ENCODE data around the gene SLC44A2. TPM values are rescaled to one million over a fixed set of nuclear protein-coding genes. Genes with fewer than 3 reads are reported as not detected.

SLC44A2 gene
- total and polyA plus RNA-seq, 2 donors from 2014 or later, result 150 to 345 TPM

DNA sequence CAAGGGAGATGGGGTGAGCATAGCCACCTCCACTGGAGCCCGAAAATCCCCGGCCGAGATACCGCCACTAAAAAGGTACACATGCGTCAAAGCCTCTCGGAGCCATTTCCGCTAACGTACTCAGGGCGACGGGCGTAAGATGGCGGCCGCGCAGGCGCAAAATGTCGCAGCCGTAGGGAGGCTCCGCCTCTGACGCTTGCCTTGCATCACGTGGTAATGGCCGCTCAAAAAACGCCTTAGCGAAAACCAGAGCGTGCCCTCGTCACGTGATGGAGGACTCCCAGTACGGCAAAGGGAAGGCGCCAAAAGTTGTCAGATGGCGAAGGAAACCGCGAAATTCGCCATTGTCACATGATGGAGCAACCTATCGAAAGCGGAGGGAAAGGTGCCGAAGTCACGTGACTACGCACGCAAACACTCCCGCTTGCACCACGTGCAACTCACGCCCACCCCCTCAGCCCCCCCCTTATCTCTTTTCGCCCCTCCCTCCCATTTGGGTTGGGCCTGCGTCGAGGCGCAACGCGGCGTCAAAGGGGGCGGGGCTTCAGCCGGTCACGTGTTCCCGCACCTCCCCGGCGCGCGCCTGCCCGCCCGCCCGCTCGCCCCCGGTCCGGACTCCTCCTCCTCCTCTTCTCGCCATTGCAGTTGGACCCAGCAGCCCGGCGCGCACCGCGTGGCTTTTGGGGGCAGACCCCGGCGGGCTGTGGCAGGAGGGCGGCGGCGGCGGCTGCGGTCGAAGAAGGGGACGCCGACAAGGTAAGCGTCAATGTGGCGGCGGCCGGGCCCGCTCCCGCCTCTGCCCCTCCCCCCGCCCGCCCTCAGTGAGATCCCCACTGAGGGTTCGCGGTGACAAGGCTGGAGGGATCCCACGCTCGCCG lies 28.6 kb downstream of the SLC44A2 start, which contains the start of gene ILF3:
ILF3 (plus strand) TSS at position 615 of the 878 bp plus-strand sequence. CDS start 16,260 bp downstream, outside the sequence.
- Histone ChIP-seq H3K36me3 (ENCODE audit: control insufficient read depth in 2 of 3, insufficient read depth in 3 of 3, low read length in 3 of 3) (no peaks in the 10 kb centered on the region), H3K27ac (ENCODE audit: low read depth in 2 of 2, low read length in 2 of 2) (peak within 1 kb of the TSS; percentile 96 to 99), H3K9me3 (ENCODE audit: control insufficient read depth in 2 of 3, insufficient read depth in 1 of 3, low read length in 3 of 3) (no peaks in the 10 kb centered on the region), H3K4me3 (ENCODE audit: low read length in 3 of 3) (peak within 1 kb of the TSS; percentile 98), H3K27me3 (ENCODE audit: control insufficient read depth, insufficient read depth, low read length) (no peaks in the 10 kb centered on the region), H3K9ac (ENCODE audit: low read length in 3 of 3) (peak within 1 kb of the TSS; percentile 96 to 100 (median 100)), H3K4me1 (ENCODE audit: control insufficient read depth in 2 of 3, insufficient read depth in 2 of 3, low read depth in 1 of 3, low read length in 3 of 3) (peaks cover 5 to 19% (median 9%) of the 10 kb centered on the region in 3 donors)
- intact Hi-C loops (cut with DNase I), result no loop called here
- peak; percentile 100 for DNase-seq
- peak; percentile 80 for FAIRE-seq
- TF ChIP-seq, protein P1, sequence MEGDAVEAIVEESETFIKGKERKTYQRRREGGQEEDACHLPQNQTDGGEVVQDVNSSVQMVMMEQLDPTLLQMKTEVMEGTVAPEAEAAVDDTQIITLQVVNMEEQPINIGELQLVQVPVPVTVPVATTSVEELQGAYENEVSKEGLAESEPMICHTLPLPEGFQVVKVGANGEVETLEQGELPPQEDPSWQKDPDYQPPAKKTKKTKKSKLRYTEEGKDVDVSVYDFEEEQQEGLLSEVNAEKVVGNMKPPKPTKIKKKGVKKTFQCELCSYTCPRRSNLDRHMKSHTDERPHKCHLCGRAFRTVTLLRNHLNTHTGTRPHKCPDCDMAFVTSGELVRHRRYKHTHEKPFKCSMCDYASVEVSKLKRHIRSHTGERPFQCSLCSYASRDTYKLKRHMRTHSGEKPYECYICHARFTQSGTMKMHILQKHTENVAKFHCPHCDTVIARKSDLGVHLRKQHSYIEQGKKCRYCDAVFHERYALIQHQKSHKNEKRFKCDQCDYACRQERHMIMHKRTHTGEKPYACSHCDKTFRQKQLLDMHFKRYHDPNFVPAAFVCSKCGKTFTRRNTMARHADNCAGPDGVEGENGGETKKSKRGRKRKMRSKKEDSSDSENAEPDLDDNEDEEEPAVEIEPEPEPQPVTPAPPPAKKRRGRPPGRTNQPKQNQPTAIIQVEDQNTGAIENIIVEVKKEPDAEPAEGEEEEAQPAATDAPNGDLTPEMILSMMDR (IDR thresholded peaks at IDR 0.05; ENCODE audit: borderline replicate concordance, extremely low read depth, insufficient read depth), result no peak

DNA sequence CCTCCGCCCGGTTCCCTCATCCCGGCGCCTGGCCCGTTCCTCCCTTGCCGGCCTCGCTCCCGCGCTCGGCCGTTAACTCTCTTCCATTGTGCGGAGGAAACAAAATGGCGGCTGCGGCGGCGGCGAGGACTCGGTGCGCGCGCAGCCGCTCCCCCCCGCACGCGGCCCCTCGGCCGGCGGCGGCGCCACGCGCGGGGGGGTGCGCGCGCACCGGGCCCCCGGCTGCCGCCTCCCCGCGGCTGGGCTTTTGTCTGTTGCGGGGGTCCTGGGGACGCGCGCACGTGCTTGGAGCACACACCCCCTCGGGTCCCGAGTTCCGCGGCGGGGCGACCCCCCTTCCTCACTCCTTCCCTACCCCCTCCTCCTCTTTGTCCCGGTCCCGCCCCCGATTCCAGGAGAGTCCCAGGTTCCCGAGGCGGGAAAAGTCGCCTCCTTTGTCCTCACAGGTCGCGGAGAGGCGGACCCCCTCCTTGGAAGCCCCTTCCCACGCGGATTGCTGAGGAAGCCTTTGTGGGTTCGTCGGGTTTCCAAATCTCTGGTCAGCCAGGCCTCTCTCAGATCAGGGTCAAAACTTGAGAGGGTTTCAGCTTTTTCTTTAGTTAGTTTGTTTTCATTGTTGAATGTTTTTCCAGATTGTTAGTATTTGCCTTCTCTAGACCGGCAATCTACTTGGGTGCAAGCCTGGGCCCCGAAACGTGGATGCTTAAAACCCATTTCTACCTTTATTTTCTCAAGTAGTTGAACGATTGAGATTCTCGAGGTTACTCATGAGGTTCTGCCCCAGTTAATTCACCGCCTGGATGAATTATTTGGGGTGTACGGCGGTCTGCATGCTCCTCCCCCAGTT lies 29.5 kb downstream of the SLC44A2 start:
- peak overlapping the region; percentile 51 to 77 (median 56) for H3K9ac ChIP-seq (ENCODE audit: low read length in 3 of 3)
- peaks cover 5 to 19% (median 9%) of the 10 kb centered on the region in 3 donors for H3K4me1 ChIP-seq (ENCODE audit: control insufficient read depth in 2 of 3, insufficient read depth in 2 of 3, low read depth in 1 of 3, low read length in 3 of 3)
- no peaks in the 10 kb centered on the region for H3K9me3 ChIP-seq (ENCODE audit: control insufficient read depth in 2 of 3, insufficient read depth in 1 of 3, low read length in 3 of 3)
- peak overlapping the region; percentile 96 for H3K27ac ChIP-seq (ENCODE audit: low read depth in 2 of 2, low read length in 2 of 2)
- no peaks in the 10 kb centered on the region for H3K27me3 ChIP-seq (ENCODE audit: control insufficient read depth, insufficient read depth, low read length)
- FAIRE-seq (no peak), DNase-seq (peak; percentile 80 to 93 (median 89))
- H3K4me3 ChIP-seq (ENCODE audit: low read length in 3 of 3), result peak overlapping the region; percentile 64 to 98 (median 83)
- intact Hi-C loops (cut with DNase I), result no loop called here
- TF ChIP-seq, protein P1 (IDR thresholded peaks at IDR 0.05; ENCODE audit: borderline replicate concordance, extremely low read depth, insufficient read depth), result no peak
- no peaks in the 10 kb centered on the region for H3K36me3 ChIP-seq (ENCODE audit: control insufficient read depth in 2 of 3, insufficient read depth in 3 of 3, low read length in 3 of 3)

DNA sequence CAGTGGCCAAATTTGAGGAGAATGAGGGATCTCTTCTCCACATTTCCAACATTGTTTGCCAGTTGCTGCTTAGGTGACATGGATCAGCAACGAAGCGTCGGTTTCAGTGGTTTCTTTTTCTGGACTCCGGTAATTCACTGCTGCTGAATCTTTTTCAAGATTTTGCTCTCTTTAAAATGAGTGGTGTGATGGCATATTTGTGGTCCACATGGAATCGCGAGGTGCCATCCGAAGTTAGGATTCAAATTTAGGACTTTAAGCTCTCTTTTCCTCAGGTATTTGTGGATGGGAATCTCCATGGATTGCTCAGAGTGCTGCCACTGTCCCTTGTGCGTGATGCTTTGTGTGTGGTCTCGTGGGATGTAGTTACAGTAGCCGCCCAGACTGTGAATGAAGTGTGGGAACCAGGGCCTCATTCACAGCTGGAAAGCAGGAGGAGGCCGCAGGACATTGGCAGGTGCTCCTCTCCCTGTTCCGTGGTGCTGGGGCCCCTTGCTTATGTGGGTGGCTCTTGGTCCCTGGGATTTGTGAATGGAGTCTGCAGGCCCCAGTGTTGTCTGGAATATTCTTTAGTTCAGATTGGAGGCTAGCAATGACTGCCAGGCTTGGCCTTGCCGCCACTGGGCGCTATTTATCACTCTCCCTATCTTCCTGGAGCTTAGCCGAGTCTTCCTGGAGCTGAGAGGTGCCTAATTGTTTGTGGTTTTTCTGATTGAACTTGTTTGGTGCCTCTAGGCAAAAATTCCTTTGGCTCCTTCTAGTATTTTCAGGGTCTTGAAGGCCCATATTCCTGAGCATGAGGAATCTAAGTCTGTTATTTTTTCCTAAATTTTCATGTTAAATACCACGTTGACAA lies 30.3 kb downstream of the SLC44A2 start:
- H3K9ac ChIP-seq (ENCODE audit: low read length in 3 of 3), result peak overlapping the region; percentile 47 to 77 (median 56)
- no peaks in the 10 kb centered on the region for H3K27me3 ChIP-seq (ENCODE audit: control insufficient read depth, insufficient read depth, low read length)
- H3K4me1 ChIP-seq (ENCODE audit: control insufficient read depth in 2 of 3, insufficient read depth in 2 of 3, low read depth in 1 of 3, low read length in 3 of 3), result peaks cover 5 to 19% (median 15%) of the 10 kb centered on the region in 3 donors
- DNase-seq, result peak in 2 of 5 donors; percentile 32 to 55
- TF ChIP-seq, protein P1 (IDR thresholded peaks at IDR 0.05; ENCODE audit: borderline replicate concordance, extremely low read depth, insufficient read depth), result no peak
- H3K9me3 ChIP-seq (ENCODE audit: control insufficient read depth in 2 of 3, insufficient read depth in 1 of 3, low read length in 3 of 3), result no peaks in the 10 kb centered on the region
- FAIRE-seq, result no peak
- H3K4me3 ChIP-seq (ENCODE audit: low read length in 3 of 3), result peak overlapping the region; percentile 64 to 83 (median 80)
- intact Hi-C loops (cut with DNase I), result no loop called here
- peaks cover 0 to 2% (median 0%) of the 10 kb centered on the region in 3 donors for H3K36me3 ChIP-seq (ENCODE audit: control insufficient read depth in 2 of 3, insufficient read depth in 3 of 3, low read length in 3 of 3)
- H3K27ac ChIP-seq (ENCODE audit: low read depth in 2 of 2, low read length in 2 of 2), result peak overlapping the region; percentile 39 to 63

Data from kidney (tissue), 14 donors.